Panc1 (cell line): ENCODE data around the gene ZNF35. TPM values are rescaled to one million over a fixed set of nuclear protein-coding genes. Genes with fewer than 3 reads are reported as not detected.

Experiments used
- ATAC-seq: fragments of 200-7000 bp; cut with Tn5 transposase; 2 replicates; pipeline ENCODE4 v1.9.1; 2020; ENCODE audit warnings: mild to moderate bottlenecking, moderate library complexity
- BruUV-seq: library from RNA; stranded (reverse); fragments of 400-500 nt; replicated peaks from 2 replicates; lab custom pipeline; 2021; lab: Mats Ljungman, UMichigan
- CTCF ChIA-PET: fragments of 300-600 bp; sonication (Branson Sonifier 250); formaldehyde crosslinking; loops from one replicate; lab custom pipeline; 2022; ENCODE audit warnings: antibody characterized with exemption; lab: Charles Lee
- POLR2A ChIA-PET: fragments of 300-600 bp; sonication (Branson Sonifier 250); formaldehyde crosslinking; loops from one replicate; lab custom pipeline; 2022; ENCODE audit warnings: antibody characterized with exemption; lab: Charles Lee
- DNase-seq: peaks from one replicate; pipeline ENCODE4 v3.0.0-alpha.2; 2010; ENCODE audit warnings: low read depth, low spot score
- H3K27ac ChIP-seq: 2 replicates; pipeline ENCODE4 v1.5.1; 2011; ENCODE audit warnings: mild to moderate bottlenecking, low read length, inconsistent platforms
- H3K27me3 ChIP-seq: fragments of 200-500 bp; sonication (Bioruptor generic); 2 replicates; pipeline ENCODE4 v1.6.0; 2014; ENCODE audit warnings: low read length, inconsistent platforms; ENCODE audit not compliant: control insufficient read depth, insufficient read depth
- H3K36me3 ChIP-seq: fragments of 200-500 bp; sonication (Bioruptor generic); 2 replicates; pipeline ENCODE4 v1.5.1; 2014; ENCODE audit warnings: inconsistent platforms, mild to moderate bottlenecking, low read length, moderate library complexity; ENCODE audit not compliant: control insufficient read depth, insufficient read depth
- H3K4me1 ChIP-seq: 2 replicates; pipeline ENCODE4 v1.5.1; 2011; ENCODE audit warnings: inconsistent platforms, mild to moderate bottlenecking, low read length, moderate library complexity; ENCODE audit not compliant: control insufficient read depth, insufficient read depth
- H3K4me3 ChIP-seq, 2 experiments: 2 replicates each; pipeline ENCODE4 v1.5.1; 2011 to 2012; ENCODE audit warnings: low read depth in 2 of 2, low read length in 2 of 2, mild to moderate bottlenecking in 2 of 2, inconsistent platforms in 1 of 2, moderate library complexity in 1 of 2
- H3K9me3 ChIP-seq: fragments of 200-500 bp; sonication (Bioruptor generic); 2 replicates; pipeline ENCODE4 v1.5.1; 2014; ENCODE audit warnings: low read depth, mild to moderate bottlenecking, inconsistent platforms, low read length, moderate library complexity; ENCODE audit not compliant: control insufficient read depth, insufficient read depth
- CTCF ChIP-seq: fragments of 450-650 bp; IDR thresholded peaks from 2 replicates; pipeline ENCODE4 v1.5.1; 2017; ENCODE audit warnings: mild to moderate bottlenecking
- POLR2AphosphoS5 ChIP-seq: IDR thresholded peaks from 2 replicates; pipeline ENCODE4 v1.6.1; 2012; ENCODE audit warnings: mild to moderate bottlenecking, low read depth, low read length, moderate library complexity
- REST ChIP-seq, 2 experiments: IDR thresholded peaks; 2 replicates each; pipeline ENCODE4 v1.6.1; 2011 to 2012; ENCODE audit warnings: low read depth in 2 of 2, control low read depth in 1 of 2, low read length in 1 of 2, mild to moderate bottlenecking in 1 of 2, moderate library complexity in 1 of 2; ENCODE audit not compliant: insufficient read depth in 1 of 2
- SIN3A ChIP-seq: IDR thresholded peaks from 2 replicates; pipeline ENCODE4 v1.6.1; 2012; ENCODE audit warnings: low read depth, mild to moderate bottlenecking, low read length, moderate library complexity, borderline replicate concordance; ENCODE audit not compliant: insufficient read depth
- TCF7L2 ChIP-seq: IDR thresholded peaks from 2 replicates; pipeline ENCODE4 v1.6.1; 2011; ENCODE audit warnings: mild to moderate bottlenecking, low read depth, low read length, inconsistent platforms
- in situ Hi-C: cut with HindIII; loops from 2 replicates; pipeline ENCODE4 v1.10.0; 2016; ENCODE audit warnings: low sequenced_read_pairs, low pct_unique_long_range_greater_than_20kb
- intact Hi-C: fragments of 100-400 bp; cut with micrococcal nuclease; formaldehyde crosslinking; loops from one replicate; pipeline ENCODE4 v1.10.0; 2022; ENCODE audit not compliant: unreplicated experiment
- total RNA-seq: library from RNA; stranded (reverse); gene quantifications from one replicate; pipeline ENCODE4 v1.2.1, GENCODE V29; 2021; ENCODE audit not compliant: unreplicated experiment

ZNF35 gene
- total RNA-seq, 1 experiment from 2014 or later: 9.3 TPM

GRCh38 chr3:44665173-44665572 is 16.6 kb downstream of the ZNF35 start:
- CTCF ChIA-PET: no interaction called here
- Histone ChIP-seq H3K4me1 (no peaks in the 10 kb centered on the region), H3K27ac (no peak overlapping the region), H3K4me3 (no peak overlapping the region), H3K9me3 (peaks cover 9% of the 10 kb centered on the region; the same call in 1 of the 2 replicates), H3K36me3 (no peaks in the 10 kb centered on the region), H3K27me3 (no peaks in the 10 kb centered on the region)
- intact Hi-C loops: no loop called here
- POLR2A ChIA-PET: no interaction called here
- BruUV-seq: no TSS peak
- TF ChIP-seq TCF7L2 (no peak), POLR2AphosphoS5 (no peak), CTCF (no peak), REST (IDR thresholded peaks at IDR 0.05; ENCODE audit: insufficient read depth in 1 of 2, low read depth in 2 of 2, low read length in 1 of 2) (no peak), SIN3A (no peak)
- ATAC-seq (no peak), DNase-seq (no peak)
- in situ Hi-C loops: no loop called here

GRCh38 chr3:44666346-44666745 is 17.8 kb downstream of the ZNF35 start:
- CTCF ChIA-PET: no interaction called here

More at GRCh38 chr3:44666346-44666745, 17.8 kb downstream of the ZNF35 start:
- DNase-seq (no peak), ATAC-seq (no peak)
- Histone ChIP-seq H3K36me3 (no peaks in the 10 kb centered on the region), H3K27ac (no peak overlapping the region), H3K27me3 (no peaks in the 10 kb centered on the region), H3K9me3 (peaks cover 4% of the 10 kb centered on the region; the same call in 1 of the 2 replicates), H3K4me3 (no peak overlapping the region), H3K4me1 (no peaks in the 10 kb centered on the region)
- BruUV-seq: no TSS peak
- in situ Hi-C loops: no loop called here
- POLR2A ChIA-PET: no interaction called here
- no peak for TF ChIP-seq SIN3A
- TF ChIP-seq REST (IDR thresholded peaks at IDR 0.05; ENCODE audit: insufficient read depth in 1 of 2, low read depth in 2 of 2, low read length in 1 of 2): no peak
- no peak for TF ChIP-seq POLR2AphosphoS5
- no peak for TF ChIP-seq CTCF
- no peak for TF ChIP-seq TCF7L2
- intact Hi-C loops: no loop called here
